ENCODE results near the gene MDN1.

Gene MDN1

DNA sequence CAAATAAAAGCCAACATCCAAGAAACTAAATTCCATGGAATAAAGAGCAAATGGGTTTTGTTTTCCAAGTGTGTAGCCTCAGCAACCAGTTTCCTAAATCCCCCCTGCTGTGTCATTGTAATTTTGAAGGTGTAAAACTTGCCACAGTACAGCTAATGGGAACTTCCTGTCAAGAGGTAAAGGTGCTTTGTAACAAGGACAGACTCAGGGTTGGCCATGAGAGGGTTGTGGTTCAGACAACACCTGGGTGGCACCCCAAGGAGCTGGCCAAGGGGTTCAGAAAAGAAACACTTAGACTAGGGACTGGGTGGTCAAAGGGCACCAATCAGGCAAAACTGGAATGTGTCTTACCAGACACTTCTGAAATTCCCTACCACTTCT, 128.7 kb downstream of the MDN1 start:
- no peak for DNase-seq (ENCODE audit: low read depth)

DNA sequence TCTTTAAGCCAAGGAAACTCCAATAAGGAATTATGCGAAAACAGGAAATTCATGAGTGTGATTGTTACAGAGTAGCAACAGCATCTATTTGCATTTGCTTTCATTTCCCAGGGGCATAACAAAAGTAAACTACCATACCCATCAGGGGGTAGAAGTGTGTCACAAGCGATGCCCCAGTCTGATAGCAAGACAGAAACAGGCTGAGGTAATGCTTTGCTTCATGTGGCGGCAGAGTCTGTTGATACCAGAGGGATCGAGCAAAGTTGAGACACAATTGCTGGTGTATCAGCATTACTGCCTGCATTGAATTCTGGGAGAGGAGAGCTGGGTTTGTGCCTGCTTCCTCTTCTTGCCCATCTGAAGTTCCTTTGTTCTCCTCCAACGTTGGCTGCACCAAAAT, 129.9 kb downstream of the MDN1 start:
- DNase-seq (ENCODE audit: low read depth), result peak; percentile 15

DNA sequence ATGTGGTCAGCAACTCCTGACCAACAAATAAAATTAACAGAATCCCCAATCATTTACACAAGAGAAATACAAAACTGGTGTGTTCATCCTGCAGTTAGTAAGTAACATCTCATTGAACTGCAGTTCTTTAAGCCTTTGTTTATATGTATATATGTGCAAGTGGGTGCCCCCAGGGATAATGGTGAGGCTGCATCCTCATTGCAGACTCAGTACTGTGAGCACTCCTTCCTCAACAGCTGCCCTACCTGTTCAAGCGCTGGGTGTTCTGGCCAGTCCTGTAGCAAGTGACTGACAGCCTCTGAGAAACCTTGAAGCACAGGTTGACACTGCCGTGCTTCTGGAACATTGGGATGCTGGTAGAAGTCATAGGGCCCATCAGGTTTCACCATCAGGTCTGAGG, 131.3 kb downstream of the MDN1 start:
- no peak for DNase-seq (ENCODE audit: low read depth)

DNA sequence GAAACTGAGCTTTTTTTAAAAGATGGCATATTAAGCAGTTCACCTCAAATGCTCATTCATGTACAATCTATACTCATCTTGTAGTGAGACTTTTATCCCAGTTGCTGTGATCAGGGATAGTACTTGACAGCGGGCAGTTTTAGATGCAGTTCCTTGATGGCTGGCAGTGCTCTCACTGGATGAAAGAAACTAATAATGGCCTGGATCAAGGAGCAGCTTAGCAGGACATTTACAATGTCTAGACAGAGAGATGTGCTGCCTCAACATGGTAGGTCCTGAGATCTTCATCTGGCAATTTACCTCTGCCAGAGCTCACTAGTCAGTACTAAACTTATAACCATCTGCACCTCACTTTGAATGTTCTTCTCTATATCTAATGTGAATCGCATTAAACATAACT, 134.3 kb downstream of the MDN1 start:
- DNase-seq (ENCODE audit: low read depth), result no peak

DNA sequence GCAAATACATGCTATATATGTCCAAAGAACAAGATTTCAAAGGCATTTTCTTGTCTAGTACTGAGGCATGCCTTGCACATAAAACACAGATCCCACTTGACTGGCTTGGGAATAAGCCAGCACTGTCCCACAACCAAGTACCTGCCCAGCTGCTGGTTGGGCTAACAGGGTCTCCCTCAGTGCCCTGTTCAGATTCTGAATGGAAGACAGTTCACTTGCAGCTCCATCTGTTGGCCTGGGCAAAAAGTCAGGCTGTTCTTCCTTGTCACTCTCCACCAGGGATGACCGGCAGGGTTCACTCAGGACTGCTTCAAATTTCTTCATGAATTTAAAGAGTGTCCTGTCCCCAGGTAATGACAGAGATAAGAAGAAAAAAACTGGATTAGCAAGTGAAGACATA, 136.6 kb downstream of the MDN1 start:
- no peak for DNase-seq (ENCODE audit: low read depth)

DNA sequence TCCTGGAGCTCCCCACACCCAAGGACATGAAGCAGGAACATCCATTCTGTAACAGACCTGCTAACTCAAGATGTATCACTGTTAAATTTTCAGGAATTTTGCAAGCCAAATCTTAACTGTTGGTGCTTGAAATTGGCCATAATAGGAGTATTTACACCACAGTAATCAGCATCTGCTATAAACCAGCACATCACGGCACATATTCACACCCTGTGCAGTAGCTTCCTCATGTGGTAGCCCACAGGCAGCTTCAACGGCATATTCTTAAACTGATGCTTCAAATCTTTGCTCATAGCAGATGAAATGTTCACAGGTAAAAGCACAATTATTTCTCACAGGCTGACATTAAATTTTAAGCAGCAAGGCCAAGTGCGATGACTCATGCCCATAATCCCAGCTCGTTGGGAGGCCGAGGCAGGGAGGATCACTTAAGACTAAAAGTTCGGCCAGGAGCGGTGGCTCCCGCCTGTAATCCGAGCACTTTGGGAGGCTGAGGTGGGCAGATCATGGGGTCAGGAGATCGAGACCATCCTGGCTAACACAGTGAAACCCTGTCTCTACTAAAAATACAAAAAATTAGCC, 137.5 kb downstream of the MDN1 start:
- DNase-seq (ENCODE audit: low read depth), result peak; percentile 41

DNA sequence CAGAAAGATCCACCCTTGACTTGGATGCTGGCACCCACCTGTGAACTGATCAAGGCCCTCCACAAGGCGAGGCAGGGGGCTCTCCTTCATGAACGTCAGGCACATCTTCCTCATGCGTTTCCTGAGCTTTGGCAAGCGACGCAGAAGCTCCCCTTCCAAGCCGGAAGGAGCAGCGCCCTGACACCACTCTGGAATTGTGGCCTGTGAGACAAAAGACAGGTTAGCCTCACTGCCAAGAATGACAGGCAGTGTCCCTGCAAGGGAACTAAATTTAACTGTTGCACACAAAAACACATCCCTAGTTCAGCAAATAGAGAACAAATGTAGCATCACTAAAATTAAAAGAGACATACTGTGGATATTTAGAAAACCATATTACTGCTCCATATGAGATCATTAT, 139.0 kb downstream of the MDN1 start:
- no peak for DNase-seq (ENCODE audit: low read depth)

DNA sequence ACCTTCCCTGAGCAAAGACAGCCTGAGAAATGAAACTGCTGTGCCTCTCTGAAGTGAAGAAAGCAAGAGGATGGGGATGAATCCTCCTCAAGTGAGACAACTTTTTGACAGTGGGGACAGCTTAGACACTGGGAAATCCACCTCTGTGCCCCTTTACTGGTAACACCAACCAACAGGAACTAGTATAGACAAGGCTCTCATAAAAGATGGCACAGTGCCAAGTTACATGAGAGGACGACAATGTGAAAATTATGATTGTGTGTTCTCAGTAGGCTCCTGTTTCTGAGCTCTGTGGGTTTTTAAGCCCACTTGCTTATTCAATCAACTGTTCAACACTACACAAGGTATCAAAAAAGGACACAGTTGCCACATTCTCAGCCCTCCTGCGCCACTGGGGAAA, 139.4 kb downstream of the MDN1 start:
- DNase-seq (ENCODE audit: low read depth), result no peak

DNA sequence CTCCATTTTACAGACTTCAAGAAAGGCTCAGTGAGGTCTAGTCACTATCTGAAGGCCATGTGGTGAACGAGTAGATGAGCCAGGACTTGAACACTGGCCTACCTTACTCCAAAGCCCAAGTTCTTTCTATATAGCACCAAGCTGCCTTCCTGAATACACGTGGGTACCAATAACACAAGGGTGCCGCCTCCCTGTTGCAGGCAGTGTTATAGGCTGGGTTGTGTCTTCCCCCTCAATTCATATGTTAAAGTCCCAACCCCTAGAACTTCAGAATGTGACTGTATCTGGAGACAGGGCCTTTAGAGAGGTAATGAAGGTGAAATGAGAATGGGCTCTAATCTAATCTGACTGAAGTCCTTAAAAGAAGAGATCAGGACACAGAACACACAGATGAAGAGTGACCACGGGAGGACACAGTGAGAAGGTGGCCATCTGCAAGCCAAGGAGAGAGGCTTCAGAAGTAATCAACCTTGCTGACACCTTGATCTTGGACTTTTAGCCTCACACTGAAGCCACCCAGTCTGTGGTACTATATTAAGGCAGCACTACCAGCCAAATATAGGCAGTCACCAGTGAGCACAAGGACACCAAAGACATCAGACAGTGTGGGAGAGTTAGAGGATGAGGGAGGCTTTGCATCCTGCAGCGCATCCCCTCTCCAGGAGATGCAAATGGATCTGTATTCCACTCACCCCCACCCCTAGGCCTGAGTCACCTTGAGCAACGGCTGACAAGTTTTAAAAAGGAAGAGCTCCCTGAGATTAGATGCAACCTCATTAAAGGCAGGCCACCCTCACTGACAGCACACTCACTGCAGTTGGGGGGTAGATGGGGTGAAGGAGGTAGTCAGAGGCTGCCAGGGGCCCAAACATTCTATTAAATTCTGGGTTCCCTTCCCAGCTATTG, 140.1 kb downstream of the MDN1 start:
- DNase-seq (ENCODE audit: low read depth), result no peak

DNA sequence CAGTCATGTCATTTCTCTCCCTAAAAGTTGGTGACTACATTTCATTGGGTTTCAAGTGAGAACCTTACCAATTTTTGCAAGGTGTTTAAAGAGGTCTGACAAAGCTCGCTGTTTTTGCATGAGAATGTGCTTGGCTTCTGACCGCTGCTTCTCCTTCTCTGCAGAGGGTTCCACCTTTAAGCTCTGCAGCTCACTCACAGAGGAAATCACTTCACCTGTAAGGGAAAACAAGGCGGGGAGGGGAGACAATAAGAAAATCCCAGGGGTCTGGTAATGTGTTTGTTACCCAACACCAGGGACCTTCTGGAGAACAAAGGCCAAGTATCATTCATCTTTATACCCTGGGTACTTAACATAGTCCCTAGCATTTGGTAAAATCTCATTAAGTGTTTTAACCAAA, 141.1 kb downstream of the MDN1 start:
- no peak for DNase-seq (ENCODE audit: low read depth)

DNA sequence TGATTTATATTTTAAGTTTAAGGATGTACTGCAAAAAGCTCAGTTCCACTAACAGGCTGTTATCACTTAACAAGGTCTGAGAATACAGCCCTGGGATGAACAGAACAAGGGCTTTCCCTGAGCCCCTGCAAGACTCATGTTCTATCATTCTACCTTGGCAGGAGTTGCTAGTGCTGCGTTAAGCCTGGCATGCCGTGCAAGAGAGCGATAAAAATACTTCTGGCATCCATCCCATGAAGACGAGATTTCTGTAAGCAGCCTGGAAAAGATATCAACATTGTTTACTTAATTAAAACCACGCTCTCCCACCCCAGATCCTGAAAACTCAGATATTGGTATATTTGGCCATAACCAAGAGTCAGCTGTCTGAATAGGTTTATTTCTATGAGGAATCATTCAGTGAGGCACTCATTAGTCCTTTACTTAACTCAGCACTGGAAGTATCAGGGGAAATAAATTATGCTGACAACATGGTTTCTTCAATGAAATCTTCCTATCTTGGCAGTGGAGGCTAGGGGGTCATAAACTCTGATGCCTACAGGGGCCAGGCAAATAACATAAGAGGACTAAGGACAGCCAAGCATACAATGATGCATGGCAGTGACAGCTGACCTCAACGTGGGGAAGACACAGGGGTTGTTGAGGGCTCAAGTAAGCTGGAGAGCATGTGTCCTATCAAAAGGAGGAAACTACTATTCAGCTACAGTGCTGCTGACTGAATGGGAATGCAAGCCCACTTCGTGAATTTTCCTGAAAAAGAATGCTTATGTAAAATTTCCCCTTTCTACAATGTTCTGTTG, 143.4 kb downstream of the MDN1 start:
- peak; percentile 57 for DNase-seq (ENCODE audit: low read depth)

DNA sequence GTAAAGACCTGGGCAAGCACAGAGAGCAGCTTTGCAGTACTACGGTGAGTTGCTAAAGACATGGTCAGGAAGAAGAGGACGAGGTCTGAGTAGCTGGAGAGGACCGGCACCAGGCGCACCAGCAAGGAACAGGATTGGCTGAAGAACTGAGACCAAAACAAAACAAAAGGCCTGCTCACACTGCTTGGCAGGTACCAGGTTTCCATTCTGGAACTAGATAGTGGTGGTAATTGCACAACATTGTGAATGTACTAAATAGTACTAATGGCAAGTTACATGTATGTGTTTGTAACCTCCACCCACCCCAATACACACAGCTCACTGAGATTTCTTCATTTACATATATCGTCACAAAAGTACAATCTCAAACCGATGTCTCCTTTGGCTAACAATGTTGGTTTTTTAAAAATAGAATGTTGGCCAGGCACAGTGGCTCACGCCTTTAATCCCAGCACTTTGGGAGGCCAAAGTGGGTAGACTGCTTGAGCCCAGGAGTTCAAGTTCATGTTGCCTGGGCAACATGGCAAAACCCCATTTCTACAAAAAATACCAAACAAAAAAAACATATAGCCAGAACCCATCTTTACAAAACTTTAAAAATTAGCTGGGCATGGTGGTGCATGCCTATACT, 148.5 kb downstream of the MDN1 start:
- no peak for DNase-seq (ENCODE audit: low read depth)

DNA sequence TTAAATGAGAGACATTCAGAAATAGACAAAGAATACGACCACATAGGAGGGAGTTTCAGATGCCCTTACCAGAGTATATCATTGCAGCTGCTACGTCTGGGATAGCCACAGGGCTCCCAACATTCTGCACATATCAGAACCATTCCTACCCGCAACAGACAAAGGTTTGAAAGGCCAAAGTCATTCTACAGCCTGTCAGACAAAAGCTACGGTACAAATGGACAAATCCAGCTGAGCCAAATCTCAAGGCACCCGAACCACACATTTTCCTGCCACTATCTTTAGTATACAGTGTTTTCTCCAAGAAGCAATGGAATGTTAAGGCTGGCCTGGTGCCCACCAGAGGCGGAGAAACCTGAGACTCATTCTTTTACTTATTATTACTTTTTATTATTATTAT, 150.6 kb downstream of the MDN1 start:
- DNase-seq (ENCODE audit: low read depth), result peak; percentile 60

DNA sequence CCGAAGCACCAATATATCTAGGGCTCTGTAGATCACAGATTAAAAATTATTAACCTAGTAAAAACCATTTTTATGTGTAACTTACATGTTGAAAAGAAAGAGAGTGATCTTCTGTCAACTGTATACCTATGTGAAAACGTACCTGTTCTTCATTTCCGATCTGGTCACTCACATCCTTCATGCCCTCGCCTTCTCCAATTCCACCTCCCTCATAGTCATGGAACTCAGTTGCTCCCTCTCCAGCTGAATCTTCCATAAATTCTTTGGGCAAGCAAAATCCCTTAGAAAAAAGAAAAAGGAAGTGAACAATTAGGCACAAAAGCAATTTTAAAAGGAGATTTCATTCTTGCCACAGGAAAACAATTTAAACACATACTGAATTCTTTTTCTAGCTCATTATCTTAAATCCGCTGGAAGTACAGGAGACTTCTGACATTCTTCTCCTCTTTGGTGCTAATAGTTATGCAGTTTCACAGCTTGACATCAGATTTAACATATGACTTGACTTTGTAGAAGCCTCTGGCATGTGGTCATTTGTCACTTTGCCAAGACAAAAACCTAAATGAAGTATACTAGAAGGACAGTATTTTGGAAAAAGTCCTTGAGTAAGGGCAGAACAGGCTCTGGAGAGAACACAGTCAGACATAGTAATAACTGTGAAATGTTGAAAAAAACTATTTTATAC, 151.6 kb downstream of the MDN1 start:
- DNase-seq (ENCODE audit: low read depth), result peak; percentile 31

DNA sequence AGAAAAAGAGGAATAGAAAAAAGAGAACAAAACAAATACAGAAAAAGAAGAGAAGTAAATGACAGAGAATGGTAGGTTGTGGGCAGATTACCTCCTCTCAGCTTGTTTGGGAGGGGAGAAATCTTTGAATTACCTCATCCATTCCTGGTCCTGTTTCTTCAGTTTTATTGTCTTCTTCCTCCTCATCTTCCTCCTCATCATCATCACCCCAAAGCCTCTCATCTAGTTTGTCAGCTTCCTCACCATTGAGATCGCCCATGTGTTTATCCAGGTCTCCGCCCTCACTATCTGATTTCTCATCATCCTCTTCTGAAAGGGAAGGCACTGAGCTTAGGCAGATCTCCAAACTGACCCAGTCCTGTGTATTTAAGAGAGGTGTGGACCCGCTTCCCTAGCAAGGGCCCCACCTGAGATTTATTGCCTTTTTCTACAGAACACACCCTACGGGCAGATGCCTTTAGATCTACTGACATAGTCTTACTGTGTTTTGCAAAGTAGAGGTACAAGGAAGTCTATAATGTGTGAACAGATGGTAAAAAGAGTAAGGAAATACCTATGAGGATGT, 156.9 kb downstream of the MDN1 start:
- DNase-seq (ENCODE audit: low read depth), result no peak

DNA sequence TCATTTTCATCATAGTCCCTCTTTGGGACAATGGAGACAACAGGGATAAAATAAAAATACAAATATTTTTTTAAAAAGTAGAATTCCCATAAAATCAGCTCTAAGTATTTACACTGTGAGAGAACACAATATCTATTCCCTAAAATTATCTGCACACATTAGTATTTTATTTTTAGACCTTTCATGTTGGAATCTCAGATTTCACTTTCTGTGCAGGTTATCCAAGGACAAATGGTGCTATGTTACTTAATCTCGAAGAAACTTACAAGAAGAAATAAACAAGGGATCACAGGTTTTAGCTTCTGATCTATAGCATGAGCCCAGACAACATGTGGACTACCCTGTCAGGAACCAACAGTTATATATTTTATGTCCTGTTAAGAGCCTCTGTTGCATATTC, 158.0 kb downstream of the MDN1 start:
- peak; percentile 31 for DNase-seq (ENCODE audit: low read depth)

DNA sequence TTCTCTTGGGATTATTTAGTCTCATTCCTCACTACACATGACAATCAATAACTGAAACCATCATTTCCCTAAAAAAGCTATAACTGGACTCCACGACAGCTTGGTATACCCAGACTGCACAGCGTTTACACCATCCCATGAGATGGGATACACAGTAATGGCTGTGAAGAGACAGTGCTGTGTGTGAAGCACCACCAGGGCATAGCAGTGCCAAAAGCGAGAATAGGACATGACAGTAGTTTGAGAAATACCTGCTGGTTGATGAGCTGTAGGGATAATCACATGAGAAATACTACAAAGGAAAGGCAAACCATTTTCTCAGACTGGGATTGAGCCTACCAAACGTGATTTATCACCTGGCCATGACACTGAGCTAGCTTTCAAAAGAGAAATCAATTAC, 158.6 kb downstream of the MDN1 start:
- no peak for DNase-seq (ENCODE audit: low read depth)

DNA sequence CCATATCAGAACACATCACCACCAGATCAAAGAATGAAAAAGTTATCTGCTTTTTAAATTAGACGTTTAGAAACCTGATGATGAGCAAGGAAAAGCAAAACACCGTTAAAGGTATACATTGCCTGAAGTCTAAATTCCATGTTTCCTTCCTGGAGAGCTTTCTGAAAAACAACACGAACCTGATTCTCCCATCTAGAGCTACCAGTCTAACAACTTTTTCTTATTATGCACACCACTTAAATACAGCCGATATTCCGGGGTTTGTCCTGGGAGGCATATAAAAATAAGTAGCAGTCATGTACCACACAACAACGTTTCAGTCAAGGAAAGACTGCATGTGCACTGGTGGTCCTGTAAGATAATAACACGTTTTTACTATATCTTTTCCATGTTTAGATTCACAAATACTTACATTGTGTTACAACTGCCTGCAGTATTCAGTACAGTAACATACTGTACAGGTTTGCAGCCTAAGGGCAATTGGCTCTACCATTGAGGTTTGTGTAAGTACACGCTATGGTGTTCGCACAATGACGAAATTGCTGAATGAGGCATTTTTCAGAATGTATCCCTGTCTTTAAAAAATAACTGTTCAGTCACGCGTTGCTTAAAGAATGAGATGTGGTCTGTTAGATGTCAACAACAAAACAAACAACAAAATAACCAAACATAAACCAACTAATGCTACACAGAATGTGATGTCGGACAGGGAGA, 162.0 kb downstream of the MDN1 start:
- DNase-seq (ENCODE audit: low read depth), result no peak

DNA sequence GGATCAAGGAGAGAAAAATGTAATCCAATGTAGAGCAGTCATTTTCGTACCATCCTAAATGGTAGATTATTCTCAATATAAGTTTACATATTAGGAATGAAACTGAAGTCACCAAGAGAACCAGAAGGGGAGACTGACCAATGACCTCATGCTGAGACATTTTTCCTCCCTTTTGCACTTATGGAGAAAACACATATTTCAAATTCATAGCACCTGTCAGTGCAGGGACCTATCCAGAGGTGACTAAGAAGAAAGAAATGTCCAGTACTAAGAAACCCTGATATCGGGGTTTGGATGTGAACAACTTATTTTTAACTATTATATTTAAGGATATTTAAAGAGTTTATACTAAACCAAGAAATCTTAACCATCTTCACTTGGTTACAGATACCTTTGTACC, 164.5 kb downstream of the MDN1 start:
- peak; percentile 33 for DNase-seq (ENCODE audit: low read depth)

DNA sequence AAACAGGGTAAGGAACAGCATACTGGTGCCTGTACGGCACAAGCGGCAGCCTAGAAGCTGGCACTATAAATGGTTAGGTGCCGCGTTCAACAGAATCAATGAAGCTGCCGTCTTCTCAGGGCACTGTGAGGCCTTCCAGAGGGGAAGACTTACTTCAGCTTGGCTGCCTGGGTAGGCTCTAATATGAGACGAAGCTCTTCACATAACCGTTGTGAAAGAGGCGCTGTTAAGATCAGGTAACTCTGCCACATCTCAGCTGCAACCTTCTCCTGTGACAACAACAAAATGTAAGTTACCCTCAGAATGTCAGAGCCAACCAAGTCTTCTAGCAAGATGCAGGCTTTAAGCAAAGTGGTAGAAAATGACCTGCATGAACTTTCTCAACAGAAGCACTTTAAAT, 169.0 kb downstream of the MDN1 start:
- no peak for DNase-seq (ENCODE audit: low read depth)

DNA sequence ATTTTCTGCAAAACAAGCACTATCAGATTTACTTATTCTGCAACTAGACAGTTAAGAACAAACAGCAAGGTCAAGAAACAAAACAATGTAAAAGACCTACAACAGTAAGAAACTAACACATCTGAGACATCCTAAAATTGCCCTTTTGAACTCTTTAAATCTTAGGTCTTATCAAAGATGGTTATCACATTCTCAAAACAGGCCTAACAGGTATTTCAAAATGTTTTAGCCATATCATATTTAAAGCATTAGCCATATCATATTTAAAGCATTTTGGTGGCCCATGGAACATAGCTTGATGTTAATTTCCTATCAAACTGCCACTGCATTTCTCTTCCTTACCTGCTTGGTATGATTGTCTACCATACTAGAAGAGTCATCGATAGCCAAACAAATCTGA, 169.9 kb downstream of the MDN1 start:
- DNase-seq (ENCODE audit: low read depth), result no peak
